ENCODE data around the gene CRYBA4. TPM values are rescaled to one million over a fixed set of nuclear protein-coding genes. Genes with fewer than 3 reads are reported as not detected.

The CRYBA4 gene
- total RNA-seq, 1 experiment from 2014 or later = not detected

DNA sequence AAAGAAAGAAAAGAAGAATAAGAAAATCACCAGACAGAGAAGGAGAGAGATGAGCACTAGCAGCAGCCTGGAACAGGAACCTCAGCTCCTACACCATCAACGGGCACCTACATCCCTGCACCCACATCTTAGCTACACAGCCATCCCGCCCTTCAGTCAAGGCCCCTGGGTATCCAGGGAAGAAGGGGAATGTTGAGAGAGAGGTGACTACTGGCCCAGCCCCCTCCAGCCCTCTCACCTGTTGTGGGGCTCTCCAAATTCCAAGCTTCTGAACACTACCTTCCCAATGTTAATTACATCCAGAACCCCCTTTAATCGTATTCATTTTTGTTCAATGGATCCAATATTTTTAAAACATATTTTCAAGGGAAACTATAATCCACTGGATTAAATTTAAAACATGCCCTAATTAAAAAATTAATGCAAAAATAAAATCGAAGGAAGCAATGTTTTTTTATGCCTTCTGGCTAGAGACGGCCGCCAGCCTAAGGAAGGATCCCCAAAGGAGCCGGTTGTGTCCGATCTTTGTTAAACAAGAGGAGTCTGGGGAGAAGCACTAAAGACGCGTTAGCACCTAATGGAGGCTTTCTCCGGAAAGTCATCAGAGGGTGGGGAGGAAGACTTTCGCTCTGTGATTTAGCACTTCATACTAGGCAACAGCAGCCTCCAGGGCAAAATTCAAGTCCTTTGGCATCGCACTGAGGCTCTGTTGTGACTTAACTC lies 41.4 kb upstream of the CRYBA4 start:
- Histone ChIP-seq H3K9me3 (ENCODE audit: control insufficient read depth, insufficient read depth, low read depth, low read length) (no peaks in the 10 kb centered on the region), H3K27ac (ENCODE audit: low read length) (no peak overlapping the region), H3K36me3 (ENCODE audit: control insufficient read depth, insufficient read depth, low read length) (no peaks in the 10 kb centered on the region), H3K27me3 (ENCODE audit: control insufficient read depth, insufficient read depth, low read length) (no peaks in the 10 kb centered on the region), H3K4me1 (ENCODE audit: control insufficient read depth, insufficient read depth, low read length) (no peaks in the 10 kb centered on the region; the same call in 1 of the 2 replicates), H3K4me3 (ENCODE audit: low read depth in 2 of 2, low read length in 2 of 2) (no peak overlapping the region)
- in situ Hi-C loops (cut with HindIII; ENCODE audit: low pct_unique_long_range_greater_than_20kb, low sequenced_read_pairs) (no loop called here), intact Hi-C loops (cut with micrococcal nuclease; ENCODE audit: unreplicated experiment) (no loop called here)
- no TSS peak for BruUV-seq (replicated peaks)
- TF ChIP-seq, protein P1, sequence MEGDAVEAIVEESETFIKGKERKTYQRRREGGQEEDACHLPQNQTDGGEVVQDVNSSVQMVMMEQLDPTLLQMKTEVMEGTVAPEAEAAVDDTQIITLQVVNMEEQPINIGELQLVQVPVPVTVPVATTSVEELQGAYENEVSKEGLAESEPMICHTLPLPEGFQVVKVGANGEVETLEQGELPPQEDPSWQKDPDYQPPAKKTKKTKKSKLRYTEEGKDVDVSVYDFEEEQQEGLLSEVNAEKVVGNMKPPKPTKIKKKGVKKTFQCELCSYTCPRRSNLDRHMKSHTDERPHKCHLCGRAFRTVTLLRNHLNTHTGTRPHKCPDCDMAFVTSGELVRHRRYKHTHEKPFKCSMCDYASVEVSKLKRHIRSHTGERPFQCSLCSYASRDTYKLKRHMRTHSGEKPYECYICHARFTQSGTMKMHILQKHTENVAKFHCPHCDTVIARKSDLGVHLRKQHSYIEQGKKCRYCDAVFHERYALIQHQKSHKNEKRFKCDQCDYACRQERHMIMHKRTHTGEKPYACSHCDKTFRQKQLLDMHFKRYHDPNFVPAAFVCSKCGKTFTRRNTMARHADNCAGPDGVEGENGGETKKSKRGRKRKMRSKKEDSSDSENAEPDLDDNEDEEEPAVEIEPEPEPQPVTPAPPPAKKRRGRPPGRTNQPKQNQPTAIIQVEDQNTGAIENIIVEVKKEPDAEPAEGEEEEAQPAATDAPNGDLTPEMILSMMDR (IDR thresholded peaks at IDR 0.05) = no peak
- no peak for TF ChIP-seq POLR2AphosphoS5 (IDR thresholded peaks at IDR 0.05; ENCODE audit: low read depth, low read length)
- no peak for TF ChIP-seq TCF7L2 (IDR thresholded peaks at IDR 0.05; ENCODE audit: low read depth, low read length)
- no peak for TF ChIP-seq SIN3A (IDR thresholded peaks at IDR 0.05; ENCODE audit: borderline replicate concordance, insufficient read depth, low read depth, low read length)
- TF ChIP-seq, protein P2, sequence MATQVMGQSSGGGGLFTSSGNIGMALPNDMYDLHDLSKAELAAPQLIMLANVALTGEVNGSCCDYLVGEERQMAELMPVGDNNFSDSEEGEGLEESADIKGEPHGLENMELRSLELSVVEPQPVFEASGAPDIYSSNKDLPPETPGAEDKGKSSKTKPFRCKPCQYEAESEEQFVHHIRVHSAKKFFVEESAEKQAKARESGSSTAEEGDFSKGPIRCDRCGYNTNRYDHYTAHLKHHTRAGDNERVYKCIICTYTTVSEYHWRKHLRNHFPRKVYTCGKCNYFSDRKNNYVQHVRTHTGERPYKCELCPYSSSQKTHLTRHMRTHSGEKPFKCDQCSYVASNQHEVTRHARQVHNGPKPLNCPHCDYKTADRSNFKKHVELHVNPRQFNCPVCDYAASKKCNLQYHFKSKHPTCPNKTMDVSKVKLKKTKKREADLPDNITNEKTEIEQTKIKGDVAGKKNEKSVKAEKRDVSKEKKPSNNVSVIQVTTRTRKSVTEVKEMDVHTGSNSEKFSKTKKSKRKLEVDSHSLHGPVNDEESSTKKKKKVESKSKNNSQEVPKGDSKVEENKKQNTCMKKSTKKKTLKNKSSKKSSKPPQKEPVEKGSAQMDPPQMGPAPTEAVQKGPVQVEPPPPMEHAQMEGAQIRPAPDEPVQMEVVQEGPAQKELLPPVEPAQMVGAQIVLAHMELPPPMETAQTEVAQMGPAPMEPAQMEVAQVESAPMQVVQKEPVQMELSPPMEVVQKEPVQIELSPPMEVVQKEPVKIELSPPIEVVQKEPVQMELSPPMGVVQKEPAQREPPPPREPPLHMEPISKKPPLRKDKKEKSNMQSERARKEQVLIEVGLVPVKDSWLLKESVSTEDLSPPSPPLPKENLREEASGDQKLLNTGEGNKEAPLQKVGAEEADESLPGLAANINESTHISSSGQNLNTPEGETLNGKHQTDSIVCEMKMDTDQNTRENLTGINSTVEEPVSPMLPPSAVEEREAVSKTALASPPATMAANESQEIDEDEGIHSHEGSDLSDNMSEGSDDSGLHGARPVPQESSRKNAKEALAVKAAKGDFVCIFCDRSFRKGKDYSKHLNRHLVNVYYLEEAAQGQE (IDR thresholded peaks at IDR 0.05; ENCODE audit: insufficient read depth in 1 of 2, low read depth in 2 of 2, low read length in 1 of 2) = no peak
- CTCF ChIA-PET = no interaction called here
- POLR2A ChIA-PET = no interaction called here
- no peak for ATAC-seq
- no peak for DNase-seq (ENCODE audit: low read depth, low spot score)

DNA sequence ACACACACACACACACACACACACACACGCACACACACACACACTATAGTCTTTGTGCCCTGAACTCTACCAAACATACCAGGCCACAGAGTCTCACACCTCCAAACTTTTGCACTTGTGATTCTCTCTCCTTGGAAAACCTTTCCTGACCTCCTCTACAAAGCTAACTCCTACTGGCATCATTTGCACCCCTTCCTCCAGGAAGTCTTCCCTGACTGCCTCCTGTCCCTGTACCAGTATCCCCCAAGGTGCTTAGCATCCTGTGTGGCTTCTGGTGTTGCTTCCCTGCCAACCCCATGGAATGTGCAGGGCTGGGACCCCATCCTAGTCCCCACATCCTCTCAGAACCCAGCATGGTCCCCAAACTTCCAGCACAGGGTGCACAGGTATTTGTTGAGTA lies 40.7 kb upstream of the CRYBA4 start:
- in situ Hi-C loops (cut with HindIII; ENCODE audit: low pct_unique_long_range_greater_than_20kb, low sequenced_read_pairs) = no loop called here
- TF ChIP-seq, protein P2 (IDR thresholded peaks at IDR 0.05; ENCODE audit: insufficient read depth in 1 of 2, low read depth in 2 of 2, low read length in 1 of 2) = no peak
- TF ChIP-seq TCF7L2 (IDR thresholded peaks at IDR 0.05; ENCODE audit: low read depth, low read length) = no peak
- TF ChIP-seq, protein P1 (IDR thresholded peaks at IDR 0.05) = no peak
- TF ChIP-seq SIN3A (IDR thresholded peaks at IDR 0.05; ENCODE audit: borderline replicate concordance, insufficient read depth, low read depth, low read length) = no peak
- no peak for TF ChIP-seq POLR2AphosphoS5 (IDR thresholded peaks at IDR 0.05; ENCODE audit: low read depth, low read length)
- Histone ChIP-seq H3K27me3 (ENCODE audit: control insufficient read depth, insufficient read depth, low read length) (no peaks in the 10 kb centered on the region), H3K27ac (ENCODE audit: low read length) (no peak overlapping the region), H3K4me1 (ENCODE audit: control insufficient read depth, insufficient read depth, low read length) (no peaks in the 10 kb centered on the region; the same call in 1 of the 2 replicates), H3K36me3 (ENCODE audit: control insufficient read depth, insufficient read depth, low read length) (no peaks in the 10 kb centered on the region), H3K9me3 (ENCODE audit: control insufficient read depth, insufficient read depth, low read depth, low read length) (no peaks in the 10 kb centered on the region), H3K4me3 (ENCODE audit: low read depth in 2 of 2, low read length in 2 of 2) (no peak overlapping the region)
- POLR2A ChIA-PET = no interaction called here
- no peak for ATAC-seq
- DNase-seq (ENCODE audit: low read depth, low spot score) = no peak
- no TSS peak for BruUV-seq (replicated peaks)
- intact Hi-C loops (cut with micrococcal nuclease; ENCODE audit: unreplicated experiment) = no loop called here
- CTCF ChIA-PET = no interaction called here
